HUDEP-2 (cell line): ENCODE results near the gene OR5A2.
"Not testable (repeated sequence)": the region's sequence is repeated elsewhere in the genome, so short reads cannot be mapped to it uniquely, and the experiment has no call there.

Experiments used
- DNase-seq, 76 experiments: peaks; one replicate each; lab custom pipeline; 2025; ENCODE audit not compliant: unreplicated experiment in 76 of 76; lab: John Stamatoyannopoulos, UW

The OR5A2 gene

GRCh38 chr11:59400461-59401261, 25.6 kb downstream of the OR5A2 start:
- no peak for DNase-seq

- DNase-seq: no peak
These were observed 32.0 kb downstream of the OR5A2 start for GRCh38 chr11:59394186-59394585.

DNA sequence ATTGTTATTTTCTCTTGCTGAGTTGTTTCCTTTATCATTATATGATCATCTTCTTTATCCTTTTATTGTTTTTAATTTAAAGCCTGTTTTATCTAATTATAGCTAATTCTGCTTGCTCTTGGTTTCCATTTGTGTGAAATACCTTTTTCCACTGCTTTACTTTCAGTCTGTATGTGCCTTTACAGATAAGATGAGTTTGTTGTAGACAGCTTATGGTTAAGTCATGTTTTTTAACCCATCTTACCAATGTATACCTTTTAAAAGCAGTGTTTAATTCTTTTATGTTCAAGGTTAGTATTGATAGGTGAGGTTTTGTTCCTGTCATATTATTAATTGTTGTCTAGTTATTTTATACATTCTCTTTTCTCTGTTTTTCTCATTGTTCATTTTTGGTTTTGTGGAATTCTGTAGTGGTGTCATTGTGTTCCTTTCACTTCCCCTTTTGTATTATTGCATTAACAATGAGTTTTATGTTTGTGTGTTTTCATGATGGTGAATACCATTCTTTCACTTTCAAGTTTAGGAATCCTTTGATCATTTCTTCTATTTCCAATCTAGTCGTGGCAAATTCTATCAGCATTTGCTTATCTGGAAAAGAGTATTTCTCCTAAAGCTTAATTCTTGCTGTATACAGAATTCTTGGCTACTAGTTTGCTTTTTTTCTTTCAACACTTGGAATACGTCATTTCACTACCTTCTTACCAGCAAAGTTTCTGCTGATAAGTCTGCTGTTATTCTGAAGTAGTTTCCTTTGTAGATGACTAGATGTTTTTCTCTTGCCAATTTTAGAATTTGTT, 45.8 kb downstream of the OR5A2 start:
- DNase-seq: no peak

- not testable (repeated sequence) for DNase-seq
These were observed 53.9 kb downstream of the OR5A2 start for GRCh38 chr11:59372324-59372723.

GRCh38 chr11:59368238-59369022, 57.8 kb downstream of the OR5A2 start:
- DNase-seq: no peak
